Activated CD4-positive, alpha-beta T cell treated with anti-CD3 and anti-CD28 coated beads, Interleukin-10, Interleukin-2, amounts not matched to agents 100 ng/mL and 50 ng/mL, durations not matched to agents 16 hours and 8 hours (primary cell): ENCODE results near the gene CD27.
"Not testable (repeated sequence)": the region's sequence is repeated elsewhere in the genome, so short reads cannot be mapped to it uniquely, and the experiment has no call there.

ENCODE experiments used
- DNase-seq: peaks from one replicate; pipeline ENCODE4 v3.0.0-alpha.2; 2020

The CD27 gene

GRCh38 chr12:6444704-6445688, at the start of gene CD27:
CD27 (plus strand) TSS chr12:6444955; CDS start chr12:6445096, 141 bp downstream.
- peak; percentile 55 for DNase-seq

GRCh38 chr12:6396031-6396430, 48.7 kb upstream of the CD27 start:
- DNase-seq = no peak

GRCh38 chr12:6399884-6400644, 44.7 kb upstream of the CD27 start:
- DNase-seq = no peak

GRCh38 chr12:6404390-6404789, 40.4 kb upstream of the CD27 start:
- DNase-seq = no peak

- no peak for DNase-seq
Measured at GRCh38 chr12:6405963-6406362, 38.8 kb upstream of the CD27 start.

GRCh38 chr12:6407236-6407954, 37.4 kb upstream of the CD27 start:
- no peak for DNase-seq

GRCh38 chr12:6416596-6416995, 28.2 kb upstream of the CD27 start:
- peak; percentile 69 for DNase-seq

GRCh38 chr12:6418796-6419195, 26.0 kb upstream of the CD27 start:
- DNase-seq = no peak

- DNase-seq = no peak
Measured at GRCh38 chr12:6420364-6420763, 24.4 kb upstream of the CD27 start.

- DNase-seq = peak; percentile 91
Measured at GRCh38 chr12:6423267-6424007, 21.3 kb upstream of the CD27 start.

- no peak for DNase-seq
Measured at GRCh38 chr12:6424008-6424347, 20.8 kb upstream of the CD27 start.

GRCh38 chr12:6424866-6425265, 19.9 kb upstream of the CD27 start:
- no peak for DNase-seq

- peak; percentile 34 for DNase-seq
Measured at GRCh38 chr12:6425590-6426531, 18.9 kb upstream of the CD27 start.

- DNase-seq = peak; percentile 97
Measured at GRCh38 chr12:6426882-6427671, 17.7 kb upstream of the CD27 start.

- DNase-seq = not testable (repeated sequence)
Measured at GRCh38 chr12:6427796-6428195, 17.0 kb upstream of the CD27 start.

- DNase-seq = no peak
Measured at GRCh38 chr12:6428326-6428725, 16.4 kb upstream of the CD27 start.

GRCh38 chr12:6430124-6430989, 14.4 kb upstream of the CD27 start:
- peak; percentile 71 for DNase-seq

GRCh38 chr12:6432991-6433390, 11.8 kb upstream of the CD27 start:
- DNase-seq = no peak
